ENCODE data around the gene WHRN. TPM values are rescaled to one million over a fixed set of nuclear protein-coding genes. Genes with fewer than 3 reads are reported as not detected.
A peak's percentile ranks its signal among the peaks of the same experiment; 100 is the strongest.

WHRN gene
- total RNA-seq, 6 donors from 2014 or later, result 2.5 to 17.8 (median 5.6) TPM

GRCh38 chr9:114405294-114406034 lies 99.8 kb downstream of the WHRN start:
- Histone ChIP-seq H3K27ac (no peak overlapping the region), H3K9me3 (no peaks in the 10 kb centered on the region), H3K27me3 (no peaks in the 10 kb centered on the region), H3K4me1 (peaks cover 0 to 8% (median 2%) of the 10 kb centered on the region in 4 donors), H3K4me3 (no peak overlapping the region), H3K36me3 (no peaks in the 10 kb centered on the region)
- WGBS, 2 donors, result 30 to 40% methylated on average over 10 to 15 of the region's 15 CpGs
- ATAC-seq (ENCODE audit: low FRiP score in 2 of 2) (peak; percentile 84 to 92), DNase-seq (peak in 1 of 2 donors; percentile 82)
- TF ChIP-seq CTCF (IDR thresholded peaks at IDR 0.05) (peak; percentile 73 to 90 (median 83)), POLR2A (IDR thresholded peaks at IDR 0.05) (no peak), EP300 (IDR thresholded peaks at IDR 0.05) (no peak), POLR2AphosphoS5 (IDR thresholded peaks at IDR 0.05) (no peak)

- TF ChIP-seq EP300 (IDR thresholded peaks at IDR 0.05) (no peak), POLR2A (IDR thresholded peaks at IDR 0.05) (no peak), POLR2AphosphoS5 (IDR thresholded peaks at IDR 0.05) (no peak), CTCF (IDR thresholded peaks at IDR 0.05) (no peak)
- WGBS, 2 donors, result 75 to 89% methylated on average over 2 of the region's 2 CpGs
- ATAC-seq (ENCODE audit: low FRiP score in 2 of 2) (no peak), DNase-seq (no peak)
- Histone ChIP-seq H3K27ac (no peak overlapping the region), H3K36me3 (no peaks in the 10 kb centered on the region), H3K4me3 (no peak overlapping the region), H3K27me3 (no peaks in the 10 kb centered on the region), H3K9me3 (no peaks in the 10 kb centered on the region), H3K4me1 (peaks cover 0 to 8% (median 2%) of the 10 kb centered on the region in 4 donors)
Observed at GRCh38 chr9:114404531-114404930, 100.7 kb downstream of the WHRN start.

GRCh38 chr9:114403153-114403756 lies 102.0 kb downstream of the WHRN start:
- Histone ChIP-seq H3K27me3 (no peaks in the 10 kb centered on the region), H3K4me1 (peaks cover 2 to 16% (median 3%) of the 10 kb centered on the region in 4 donors), H3K36me3 (no peaks in the 10 kb centered on the region), H3K27ac (no peak overlapping the region), H3K9me3 (no peaks in the 10 kb centered on the region), H3K4me3 (no peak overlapping the region)
- WGBS, 2 donors, result 89 to 92% methylated on average over 12 to 16 of the region's 16 CpGs
- no peak for DNase-seq
- no peak for TF ChIP-seq POLR2A (IDR thresholded peaks at IDR 0.05)
- no peak for TF ChIP-seq POLR2AphosphoS5 (IDR thresholded peaks at IDR 0.05)
- TF ChIP-seq CTCF (IDR thresholded peaks at IDR 0.05), result no peak
- TF ChIP-seq EP300 (IDR thresholded peaks at IDR 0.05), result no peak
- ATAC-seq (ENCODE audit: low FRiP score in 2 of 2), result no peak

GRCh38 chr9:114401344-114401743 lies 103.9 kb downstream of the WHRN start:
- no peaks in the 10 kb centered on the region for H3K36me3 ChIP-seq
- no peak for ATAC-seq (ENCODE audit: low FRiP score in 2 of 2)
- H3K4me3 ChIP-seq, result no peak overlapping the region
- 73 to 76% methylated on average over 7 of the region's 7 CpGs for WGBS, 2 donors
- TF ChIP-seq CTCF (IDR thresholded peaks at IDR 0.05) (no peak), POLR2A (IDR thresholded peaks at IDR 0.05) (no peak), POLR2AphosphoS5 (IDR thresholded peaks at IDR 0.05) (no peak), EP300 (IDR thresholded peaks at IDR 0.05) (no peak)
- no peak for DNase-seq
- no peaks in the 10 kb centered on the region for H3K9me3 ChIP-seq
- H3K27me3 ChIP-seq, result no peaks in the 10 kb centered on the region
- H3K4me1 ChIP-seq, result peaks cover 7 to 31% (median 13%) of the 10 kb centered on the region in 4 donors
- no peak overlapping the region for H3K27ac ChIP-seq
